Activated effector memory CD4-positive, alpha-beta T cell treated with anti-CD3 and anti-CD28 coated beads, Interleukin-2, amount 50 U/mL, for 16 hours (primary cell): ENCODE data around the gene PPP2R5E.

ENCODE experiments used
- DNase-seq: peaks from one replicate; pipeline ENCODE4 v3.0.0-alpha.2; 2020

The PPP2R5E gene

GRCh38 chr14:63367742-63368364, 175.3 kb downstream of the PPP2R5E start:
- no peak for DNase-seq

GRCh38 chr14:63362389-63362819, 180.8 kb downstream of the PPP2R5E start:
- no peak for DNase-seq

- DNase-seq: no peak
These were observed 181.4 kb downstream of the PPP2R5E start for GRCh38 chr14:63361790-63362189.

- DNase-seq: no peak
These were observed 185.3 kb downstream of the PPP2R5E start for GRCh38 chr14:63357841-63358240.

GRCh38 chr14:63345826-63346225, 197.4 kb downstream of the PPP2R5E start:
- DNase-seq: no peak

GRCh38 chr14:63344336-63344735, 198.8 kb downstream of the PPP2R5E start:
- DNase-seq: no peak

- DNase-seq: no peak
These were observed 199.3 kb downstream of the PPP2R5E start for GRCh38 chr14:63343878-63344277.

- DNase-seq: no peak
These were observed 200.8 kb downstream of the PPP2R5E start for GRCh38 chr14:63342371-63342770.

- DNase-seq: no peak
These were observed 214.1 kb downstream of the PPP2R5E start for GRCh38 chr14:63328787-63329737.

- DNase-seq: no peak
These were observed 216.3 kb downstream of the PPP2R5E start for GRCh38 chr14:63326840-63327239.

GRCh38 chr14:63322897-63323573, 220.1 kb downstream of the PPP2R5E start:
- DNase-seq: no peak

- no peak for DNase-seq
These were observed 220.7 kb downstream of the PPP2R5E start for GRCh38 chr14:63322472-63322871.
